Esophagus muscularis mucosa (tissue), 3 donors: ENCODE results near the gene TOR4A.

Experiments
- CTCF ChIP-seq, 3 experiments: fragments of 200-600 bp in 2 of 3; fragments of 450-650 bp in 1 of 3; sonication (generic) in 2 of 3; IDR thresholded peaks; one replicate each; pipeline ENCODE4 v1.5.1; 2017 to 2019; ENCODE audit warnings: antibody characterized with exemption in 3 of 3, mild to moderate bottlenecking in 2 of 3, moderate library complexity in 1 of 3
- POLR2A ChIP-seq: fragments of 450-650 bp; IDR thresholded peaks from one replicate; pipeline ENCODE4 v1.6.1; 2017; ENCODE audit warnings: antibody characterized with exemption, moderate library complexity, mild to moderate bottlenecking, low read depth
- POLR2AphosphoS5 ChIP-seq, 2 donors: sonication (generic); formaldehyde crosslinking; IDR thresholded peaks; one replicate each; pipeline ENCODE4 v1.6.1; 2017; ENCODE audit warnings: antibody characterized with exemption in 2 of 2

- TF ChIP-seq POLR2AphosphoS5 (IDR thresholded peaks at IDR 0.05) (no peak), CTCF (IDR thresholded peaks at IDR 0.05) (no peak), POLR2A (no peak)
Observed at GRCh38 chr9:137270929-137271695, 6.4 kb upstream of the TOR4A start.
